Esophagus squamous epithelium (tissue), 5 donors: ENCODE measurements around the gene CHI3L1. TPM values are rescaled to one million over a fixed set of nuclear protein-coding genes. Genes with fewer than 3 reads are reported as not detected.

Experiments
- DNase-seq: peaks from one replicate; lab custom pipeline; 2025; lab: John Stamatoyannopoulos, UW
- H3K27ac ChIP-seq, 4 donors: fragments of 200-600 bp; sonication (generic); one replicate each; pipeline ENCODE4 v1.5.1; 2016 to 2019; ENCODE audit warnings: mild to moderate bottlenecking in 1 of 4
- H3K27me3 ChIP-seq, 4 donors: fragments of 200-600 bp; sonication (generic); 1 replicate in 3 of 4; 2 replicates in 1 of 4; pipeline versions ENCODE4 v1.5.1 to v1.6.0; 2017 to 2021; ENCODE audit warnings: antibody characterized with exemption in 1 of 4
- H3K36me3 ChIP-seq, 3 donors: fragments of 200-600 bp; sonication (generic); one replicate each; pipeline ENCODE4 v1.5.1; 2016 to 2019
- H3K4me1 ChIP-seq, 3 donors: fragments of 200-600 bp; sonication (generic); one replicate each; pipeline ENCODE4 v1.5.1; 2017 to 2019
- H3K4me3 ChIP-seq, 4 donors: fragments of 200-600 bp; sonication (generic); 1 replicate in 3 of 4; 2 replicates in 1 of 4; pipeline ENCODE4 v1.5.1; 2016 to 2019; ENCODE audit warnings: mild to moderate bottlenecking in 2 of 4, moderate library complexity in 1 of 4
- H3K9me3 ChIP-seq, 3 donors: fragments of 200-600 bp; sonication (generic); one replicate each; pipeline ENCODE4 v1.5.1; 2016 to 2019
- CTCF ChIP-seq, 6 experiments: fragments of 450-650 bp in 4 of 6; fragments of 200-600 bp in 2 of 6; sonication (generic) in 2 of 6; IDR thresholded peaks; one replicate each; pipeline ENCODE4 v1.5.1; 2016 to 2019; ENCODE audit warnings: antibody characterized with exemption in 6 of 6, mild to moderate bottlenecking in 4 of 6, moderate library complexity in 4 of 6
- POLR2A ChIP-seq, 4 donors: fragments of 450-650 bp; IDR thresholded peaks; one replicate each; pipeline ENCODE4 v1.6.1; 2017; ENCODE audit warnings: antibody characterized with exemption in 4 of 4, mild to moderate bottlenecking in 4 of 4, moderate library complexity in 3 of 4
- WGBS, 2 donors: methylation state at CpG; one replicate each; pipeline ENCODE4 v1.1.5; 2018; 5-methylcytosine and 5-hydroxymethylcytosine counted together
- intact Hi-C: fragments of 100-400 bp; cut with DNase I; formaldehyde crosslinking; loops from one replicate; pipeline ENCODE4 v1.15.0; 2022
- total RNA-seq, 4 donors: library from RNA; depleted of rRNA; stranded (reverse); fragments of >200 nt; gene quantifications; one replicate each; pipeline ENCODE4 v1.1.0, GENCODE V29; 2016
- donor health status: DM: yes; HTN: yes; CAD: no.

CHI3L1 gene
- total RNA-seq, 4 donors from 2014 or later, result 0.38 to 10.9 (median 9.1) TPM

DNA sequence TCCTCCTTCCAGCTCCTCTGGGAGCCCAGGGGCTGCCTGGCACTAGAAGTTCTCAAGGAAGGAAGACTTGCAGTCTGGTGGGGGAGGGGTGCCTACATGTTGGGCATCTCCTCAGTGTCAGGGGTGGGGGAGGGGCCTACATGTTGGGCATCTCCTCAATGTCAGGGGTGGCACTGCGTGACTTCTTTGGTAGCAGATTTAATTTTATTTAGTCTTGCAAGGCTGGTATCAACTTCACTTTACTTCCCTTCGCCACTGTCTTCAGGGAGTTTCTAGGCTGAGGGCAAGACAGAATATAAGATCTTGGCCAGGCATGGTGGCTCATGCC is 40.5 kb downstream of the CHI3L1 start:
- no peaks in the 10 kb centered on the region for H3K36me3 ChIP-seq
- H3K9me3 ChIP-seq, result no peaks in the 10 kb centered on the region
- no peak overlapping the region for H3K4me3 ChIP-seq
- no peaks in the 10 kb centered on the region for H3K4me1 ChIP-seq
- no peak overlapping the region for H3K27ac ChIP-seq
- 90% methylated on average over 2 of the region's 2 CpGs; no CpG with 5 or more reads in 1 of the 2 donors for WGBS, 2 donors
- no peak for TF ChIP-seq POLR2A (IDR thresholded peaks at IDR 0.05)
- TF ChIP-seq CTCF (IDR thresholded peaks at IDR 0.05), result no peak
- peaks cover 0 to 2% (median 0%) of the 10 kb centered on the region in 4 donors for H3K27me3 ChIP-seq
- intact Hi-C loops, result no loop called here
- no peak for DNase-seq

GRCh38 chr1:203145321-203146041 is 41.0 kb downstream of the CHI3L1 start:
- H3K4me1 ChIP-seq, result no peaks in the 10 kb centered on the region
- no peak overlapping the region for H3K4me3 ChIP-seq
- peaks cover 0 to 3% (median 0%) of the 10 kb centered on the region in 4 donors for H3K27me3 ChIP-seq
- H3K9me3 ChIP-seq, result no peaks in the 10 kb centered on the region
- DNase-seq, result no peak
- intact Hi-C loops, result no loop called here
- H3K27ac ChIP-seq, result no peak overlapping the region
- no peaks in the 10 kb centered on the region for H3K36me3 ChIP-seq
- TF ChIP-seq CTCF (IDR thresholded peaks at IDR 0.05) (no peak), POLR2A (IDR thresholded peaks at IDR 0.05) (no peak)
- WGBS, 2 donors, result 66 to 72% methylated on average over 5 to 6 of the region's 13 CpGs

DNA sequence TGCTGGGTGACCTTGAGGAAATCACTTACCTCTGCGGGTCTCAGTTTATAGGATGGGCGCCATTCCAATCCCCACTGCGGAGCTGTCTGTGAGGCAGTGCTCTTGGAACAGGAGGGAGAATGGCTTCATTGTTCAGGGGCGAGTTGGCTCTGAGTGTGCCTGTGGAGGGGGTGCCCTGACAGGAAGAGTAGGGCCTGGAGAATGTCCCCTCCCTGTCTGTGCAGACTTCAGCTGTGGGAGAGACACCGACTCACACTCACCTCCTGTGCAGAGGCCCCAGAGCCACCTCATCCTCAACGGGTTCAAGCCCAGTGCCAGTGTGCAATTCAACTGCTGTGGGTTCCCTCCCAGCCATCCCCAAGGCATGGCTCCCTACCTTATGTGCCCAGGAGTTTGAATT is 41.8 kb downstream of the CHI3L1 start:
- Histone ChIP-seq H3K27ac (no peak overlapping the region), H3K4me3 (no peak overlapping the region), H3K9me3 (no peaks in the 10 kb centered on the region), H3K27me3 (peaks cover 0 to 3% (median 0%) of the 10 kb centered on the region in 4 donors), H3K4me1 (no peaks in the 10 kb centered on the region), H3K36me3 (no peaks in the 10 kb centered on the region)
- intact Hi-C loops, result no loop called here
- no peak for DNase-seq
- TF ChIP-seq POLR2A (IDR thresholded peaks at IDR 0.05) (no peak), CTCF (IDR thresholded peaks at IDR 0.05) (no peak)
- 55 to 69% methylated on average over 4 to 5 of the region's 6 CpGs for WGBS, 2 donors

GRCh38 chr1:203143641-203144040 is 42.9 kb downstream of the CHI3L1 start:
- TF ChIP-seq CTCF (IDR thresholded peaks at IDR 0.05) (no peak), POLR2A (IDR thresholded peaks at IDR 0.05) (no peak)
- Histone ChIP-seq H3K4me1 (no peaks in the 10 kb centered on the region), H3K4me3 (no peak overlapping the region), H3K27me3 (peaks cover 0 to 13% (median 0%) of the 10 kb centered on the region in 4 donors), H3K36me3 (no peaks in the 10 kb centered on the region), H3K27ac (no peak overlapping the region), H3K9me3 (no peaks in the 10 kb centered on the region)
- no peak for DNase-seq
- WGBS, 2 donors, result 79% methylated on average over 7 to 10 of the region's 11 CpGs
- intact Hi-C loops, result no loop called here

DNA sequence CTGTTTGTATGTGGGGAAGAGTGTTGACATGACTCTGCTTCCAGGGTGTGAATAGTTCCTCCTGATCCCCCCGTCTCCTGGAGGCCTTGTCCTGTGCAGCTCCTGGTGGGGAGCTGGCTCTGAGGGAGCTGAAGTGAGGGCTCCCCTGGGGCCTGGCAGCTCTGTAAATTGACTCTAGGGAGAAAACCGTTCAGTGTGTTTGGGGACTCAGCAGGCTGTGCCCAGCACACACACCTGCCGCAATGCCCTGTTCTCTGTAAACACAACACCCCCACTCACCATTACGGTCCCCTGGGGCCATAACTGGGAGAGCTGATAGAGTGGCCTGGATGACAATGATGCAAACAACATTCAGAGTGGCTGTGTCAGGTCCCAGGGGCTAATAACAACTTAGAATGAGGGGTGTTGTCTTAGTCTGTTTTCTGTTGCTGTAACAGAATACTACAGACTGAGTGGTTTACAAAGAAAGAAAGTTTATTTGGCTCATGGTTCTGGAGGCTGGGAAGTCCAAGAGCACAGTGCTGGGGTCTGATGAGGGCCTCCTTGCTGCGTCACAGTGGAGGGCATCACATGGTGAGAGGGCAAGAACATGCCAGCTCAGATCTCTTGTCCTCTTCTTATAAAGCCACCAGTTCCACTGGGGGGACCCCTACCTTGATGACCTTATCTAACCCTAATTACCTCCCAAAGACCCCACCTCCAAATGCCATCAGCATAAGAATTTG is 43.7 kb downstream of the CHI3L1 start:
- Histone ChIP-seq H3K27ac (no peak overlapping the region), H3K27me3 (peaks cover 0 to 18% (median 0%) of the 10 kb centered on the region in 4 donors), H3K9me3 (no peaks in the 10 kb centered on the region), H3K36me3 (no peaks in the 10 kb centered on the region), H3K4me1 (no peaks in the 10 kb centered on the region), H3K4me3 (no peak overlapping the region)
- intact Hi-C loops, result no loop called here
- 70 to 74% methylated on average over 3 to 4 of the region's 5 CpGs for WGBS, 2 donors
- no peak for TF ChIP-seq CTCF (IDR thresholded peaks at IDR 0.05)
- TF ChIP-seq POLR2A (IDR thresholded peaks at IDR 0.05), result no peak
- no peak for DNase-seq
